SH-SY5Y (cell line): Measurements from ENCODE around the gene GAGE12C.
"Not testable (repeated sequence)": the region's sequence is repeated elsewhere in the genome, so short reads cannot be mapped to it uniquely, and the experiment has no call there.

Experiments used
- GATA2 ChIP-seq: IDR thresholded peaks from 2 replicates; pipeline ENCODE4 v1.6.1; 2011; ENCODE audit warnings: mild to moderate bottlenecking, low read depth, low read length
- GATA3 ChIP-seq: IDR thresholded peaks from 2 replicates; pipeline ENCODE4 v1.6.1; 2011; ENCODE audit warnings: low read depth, mild to moderate bottlenecking, low read length, moderate library complexity

DNA sequence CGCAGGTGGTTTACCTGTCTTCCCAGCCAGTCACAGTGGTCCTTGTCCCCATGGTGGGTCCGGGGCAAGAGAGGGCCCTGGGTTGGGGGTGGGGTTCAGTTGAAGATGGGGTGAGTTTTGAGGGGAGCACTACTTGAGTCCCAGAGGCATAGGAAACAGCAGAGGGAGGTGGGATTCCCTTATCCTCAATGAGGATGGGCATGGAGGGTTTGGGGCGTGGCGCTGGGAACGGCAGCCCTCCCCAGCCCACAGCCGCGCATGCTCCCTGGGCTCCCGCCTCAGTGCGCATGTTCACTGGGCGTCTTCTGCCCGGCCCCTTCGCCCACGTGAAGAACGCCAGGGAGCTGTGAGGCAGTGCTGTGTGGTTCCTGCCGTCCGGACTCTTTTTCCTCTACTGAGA lies 28.6 kb downstream of the GAGE12C start, which contains the start of gene GAGE12F:
- TF ChIP-seq GATA2, GATA3: not testable (repeated sequence)
